Vagina (tissue), 2 donors: ENCODE measurements around the gene CYFIP1. TPM values are rescaled to one million over a fixed set of nuclear protein-coding genes. Genes with fewer than 3 reads are reported as not detected.

Experiments
- DNase-seq, 2 donors: peaks; one replicate each; pipeline ENCODE4 v3.0.0-alpha.2; 2017; ENCODE audit errors: extremely low spot score in 2 of 2
- H3K27ac ChIP-seq: fragments of 200-600 bp; sonication (generic); one replicate; pipeline ENCODE4 v1.5.1; 2019
- H3K27me3 ChIP-seq: fragments of 200-600 bp; sonication (generic); one replicate; pipeline ENCODE4 v1.5.1; 2019
- H3K36me3 ChIP-seq, 2 donors: fragments of 200-600 bp; sonication (generic); one replicate each; pipeline ENCODE4 v1.5.1; 2017 to 2019
- H3K4me1 ChIP-seq: fragments of 200-600 bp; sonication (generic); one replicate; pipeline ENCODE4 v1.5.1; 2019
- H3K4me3 ChIP-seq, 2 donors: fragments of 200-600 bp; sonication (generic); 1 replicate in 1 of 2; 2 replicates in 1 of 2; pipeline ENCODE4 v1.5.1; 2016 to 2019
- H3K9me3 ChIP-seq: fragments of 200-600 bp; sonication (generic); one replicate; pipeline ENCODE4 v1.5.1; 2019
- POLR2A ChIP-seq, 2 donors: fragments of 450-650 bp; IDR thresholded peaks; one replicate each; pipeline ENCODE4 v1.6.1; 2017; ENCODE audit warnings: antibody characterized with exemption in 2 of 2, mild to moderate bottlenecking in 2 of 2, moderate library complexity in 2 of 2
- POLR2AphosphoS5 ChIP-seq, 2 donors: sonication (generic); formaldehyde crosslinking; IDR thresholded peaks; one replicate each; pipeline ENCODE4 v1.9.0; 2017; ENCODE audit warnings: antibody characterized with exemption in 2 of 2, mild to moderate bottlenecking in 2 of 2, low read depth in 1 of 2; ENCODE audit not compliant: insufficient read depth in 1 of 2
- intact Hi-C: fragments of 100-400 bp; cut with DNase I; formaldehyde crosslinking; loops from one replicate; pipeline ENCODE4 v1.15.1; 2023
- total RNA-seq: library from RNA; depleted of rRNA; stranded (reverse); fragments of >200 nt; gene quantifications from one replicate; pipeline ENCODE4 v1.2.3, GENCODE V29; 2016
- TF ChIP-seq, protein P1 (sequence below), 3 experiments: fragments of 450-650 bp in 2 of 3; fragments of 200-600 bp in 1 of 3; sonication (generic) in 1 of 3; IDR thresholded peaks; one replicate each; pipeline ENCODE4 v1.5.1; 2017 to 2019; ENCODE audit warnings: antibody characterized with exemption in 3 of 3, mild to moderate bottlenecking in 2 of 3, moderate library complexity in 2 of 3

The CYFIP1 gene
- total RNA-seq, 1 donor from 2014 or later = 101 TPM

- peaks cover 0 to 53% of the 10 kb centered on the region in 2 donors for H3K36me3 ChIP-seq
- no peaks in the 10 kb centered on the region for H3K27me3 ChIP-seq
- intact Hi-C loops = no loop called here
- DNase-seq = no peak
- no peaks in the 10 kb centered on the region for H3K4me1 ChIP-seq
- no peak overlapping the region for H3K27ac ChIP-seq
- H3K9me3 ChIP-seq = no peaks in the 10 kb centered on the region
- no peak overlapping the region for H3K4me3 ChIP-seq
- no peak for TF ChIP-seq POLR2AphosphoS5 (IDR thresholded peaks at IDR 0.05; ENCODE audit: insufficient read depth in 1 of 2, low read depth in 1 of 2)
- TF ChIP-seq POLR2A (IDR thresholded peaks at IDR 0.05) = no peak
- TF ChIP-seq, protein P1, sequence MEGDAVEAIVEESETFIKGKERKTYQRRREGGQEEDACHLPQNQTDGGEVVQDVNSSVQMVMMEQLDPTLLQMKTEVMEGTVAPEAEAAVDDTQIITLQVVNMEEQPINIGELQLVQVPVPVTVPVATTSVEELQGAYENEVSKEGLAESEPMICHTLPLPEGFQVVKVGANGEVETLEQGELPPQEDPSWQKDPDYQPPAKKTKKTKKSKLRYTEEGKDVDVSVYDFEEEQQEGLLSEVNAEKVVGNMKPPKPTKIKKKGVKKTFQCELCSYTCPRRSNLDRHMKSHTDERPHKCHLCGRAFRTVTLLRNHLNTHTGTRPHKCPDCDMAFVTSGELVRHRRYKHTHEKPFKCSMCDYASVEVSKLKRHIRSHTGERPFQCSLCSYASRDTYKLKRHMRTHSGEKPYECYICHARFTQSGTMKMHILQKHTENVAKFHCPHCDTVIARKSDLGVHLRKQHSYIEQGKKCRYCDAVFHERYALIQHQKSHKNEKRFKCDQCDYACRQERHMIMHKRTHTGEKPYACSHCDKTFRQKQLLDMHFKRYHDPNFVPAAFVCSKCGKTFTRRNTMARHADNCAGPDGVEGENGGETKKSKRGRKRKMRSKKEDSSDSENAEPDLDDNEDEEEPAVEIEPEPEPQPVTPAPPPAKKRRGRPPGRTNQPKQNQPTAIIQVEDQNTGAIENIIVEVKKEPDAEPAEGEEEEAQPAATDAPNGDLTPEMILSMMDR (IDR thresholded peaks at IDR 0.05) = no peak
These were observed 48.2 kb downstream of the CYFIP1 start for GRCh38 chr15:22931784-22932536.

DNA sequence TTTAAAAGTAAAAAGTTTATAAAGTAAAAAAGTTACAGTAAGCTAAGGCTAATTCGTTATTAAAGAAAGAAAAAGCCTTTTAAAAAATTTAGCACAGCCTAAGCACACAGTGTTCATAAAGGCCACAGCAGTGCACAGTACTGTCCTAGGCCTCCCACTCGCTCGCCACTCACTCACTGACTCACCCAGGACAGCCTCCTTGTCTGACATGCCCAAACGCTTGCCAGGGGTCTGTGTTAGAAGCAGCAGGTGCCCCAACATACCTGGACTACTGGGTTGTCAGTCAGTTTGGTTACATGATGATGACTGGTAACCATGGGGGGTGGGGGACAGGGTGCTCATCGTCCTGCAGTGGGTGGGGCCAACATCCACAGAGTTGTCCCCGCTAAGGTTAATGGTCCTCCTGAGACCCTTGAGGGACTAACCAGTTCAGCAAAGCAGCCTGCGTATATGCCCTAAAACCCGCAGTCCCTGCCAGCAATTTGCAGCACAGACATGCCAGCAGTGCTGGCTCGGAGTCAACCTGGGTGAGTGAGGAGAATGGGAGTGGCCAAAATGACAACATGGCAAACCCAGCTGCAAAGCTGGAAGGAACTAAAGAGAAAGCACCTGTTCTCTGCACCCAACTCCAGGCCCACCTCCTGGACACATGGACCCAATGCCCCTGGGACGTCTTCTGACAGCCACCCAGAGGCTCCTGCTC is 49.2 kb downstream of the CYFIP1 start:
- TF ChIP-seq, protein P1 (IDR thresholded peaks at IDR 0.05) = no peak
- TF ChIP-seq POLR2A (IDR thresholded peaks at IDR 0.05) (no peak), POLR2AphosphoS5 (IDR thresholded peaks at IDR 0.05; ENCODE audit: insufficient read depth in 1 of 2, low read depth in 1 of 2) (no peak)
- intact Hi-C loops = no loop called here
- Histone ChIP-seq H3K27me3 (no peaks in the 10 kb centered on the region), H3K36me3 (peaks cover 0 to 43% of the 10 kb centered on the region in 2 donors), H3K4me1 (no peaks in the 10 kb centered on the region), H3K27ac (no peak overlapping the region), H3K4me3 (no peak overlapping the region), H3K9me3 (no peaks in the 10 kb centered on the region)
- no peak for DNase-seq

- Histone ChIP-seq H3K36me3 (peaks cover 0 to 46% of the 10 kb centered on the region in 2 donors), H3K4me1 (no peaks in the 10 kb centered on the region), H3K4me3 (no peak overlapping the region), H3K27ac (no peak overlapping the region), H3K27me3 (no peaks in the 10 kb centered on the region), H3K9me3 (no peaks in the 10 kb centered on the region)
- intact Hi-C loops = no loop called here
- no peak for DNase-seq
- TF ChIP-seq POLR2A (IDR thresholded peaks at IDR 0.05) (no peak), POLR2AphosphoS5 (IDR thresholded peaks at IDR 0.05; ENCODE audit: insufficient read depth in 1 of 2, low read depth in 1 of 2) (no peak)
- TF ChIP-seq, protein P1 (IDR thresholded peaks at IDR 0.05) = no peak
These were observed 52.4 kb downstream of the CYFIP1 start for GRCh38 chr15:22927761-22928160.

DNA sequence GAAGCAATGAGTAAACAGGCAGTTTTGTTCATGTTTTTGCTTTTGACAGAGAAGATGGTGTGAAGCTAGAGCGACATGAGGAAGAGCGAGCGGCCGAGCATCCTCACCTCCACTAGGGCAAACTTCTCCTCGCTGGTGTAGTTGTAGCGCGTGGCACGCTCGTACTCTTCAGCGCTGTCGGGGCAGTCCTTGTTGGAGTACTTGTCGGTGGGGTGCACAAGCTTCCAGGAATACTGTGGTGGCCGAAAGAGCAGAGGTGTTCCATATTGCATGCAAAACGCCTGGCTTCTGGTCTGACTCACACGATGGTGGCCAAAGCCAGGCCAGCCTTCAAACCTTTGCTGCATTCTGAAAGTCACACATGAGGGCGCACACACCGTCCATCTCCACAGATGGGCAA is 54.3 kb downstream of the CYFIP1 start:
- Histone ChIP-seq H3K27me3 (no peaks in the 10 kb centered on the region), H3K4me1 (no peaks in the 10 kb centered on the region), H3K4me3 (no peak overlapping the region), H3K9me3 (no peaks in the 10 kb centered on the region), H3K27ac (no peak overlapping the region), H3K36me3 (peaks cover 0 to 34% of the 10 kb centered on the region in 2 donors)
- no peak for TF ChIP-seq POLR2AphosphoS5 (IDR thresholded peaks at IDR 0.05; ENCODE audit: insufficient read depth in 1 of 2, low read depth in 1 of 2)
- intact Hi-C loops = no loop called here
- DNase-seq = no peak

- Histone ChIP-seq H3K9me3 (no peaks in the 10 kb centered on the region), H3K4me1 (no peaks in the 10 kb centered on the region), H3K27ac (no peak overlapping the region), H3K4me3 (no peak overlapping the region), H3K27me3 (no peaks in the 10 kb centered on the region), H3K36me3 (peaks cover 0 to 37% of the 10 kb centered on the region in 2 donors)
- intact Hi-C loops = no loop called here
- TF ChIP-seq, protein P1 (IDR thresholded peaks at IDR 0.05) = no peak
- TF ChIP-seq POLR2A (IDR thresholded peaks at IDR 0.05) (no peak), POLR2AphosphoS5 (IDR thresholded peaks at IDR 0.05; ENCODE audit: insufficient read depth in 1 of 2, low read depth in 1 of 2) (no peak)
- no peak for DNase-seq
These were observed 58.2 kb downstream of the CYFIP1 start for GRCh38 chr15:22922003-22922402.
